ENCODE results near the gene MEN1. TPM values are rescaled to one million over a fixed set of nuclear protein-coding genes. Genes with fewer than 3 reads are reported as not detected.
A peak's percentile ranks its signal among the peaks of the same experiment; 100 is the strongest.

Gene MEN1
- total RNA-seq, result 10 to 100 TPM; 13.1 to 21.5 (median 17.0) TPM
- long read RNA-seq, partial matches to known transcripts, result 0 of 3 reads
- long read RNA-seq, other reads (novel, unspliced or antisense), result 3 of 3 reads

GRCh38 chr11:64810271-64810890, at the start of gene MEN1:
MEN1 (minus strand) TSS chr11:64810551; CDS start chr11:64810109, 442 bp downstream.
- H3K9me3 ChIP-seq, result no peaks in the 10 kb centered on the region
- peak within 1 kb of the TSS; percentile 38 to 64 (median 44) for H3K27ac ChIP-seq
- peak; percentile 96 to 98 (median 96) for ATAC-seq
- TF ChIP-seq, protein P1, sequence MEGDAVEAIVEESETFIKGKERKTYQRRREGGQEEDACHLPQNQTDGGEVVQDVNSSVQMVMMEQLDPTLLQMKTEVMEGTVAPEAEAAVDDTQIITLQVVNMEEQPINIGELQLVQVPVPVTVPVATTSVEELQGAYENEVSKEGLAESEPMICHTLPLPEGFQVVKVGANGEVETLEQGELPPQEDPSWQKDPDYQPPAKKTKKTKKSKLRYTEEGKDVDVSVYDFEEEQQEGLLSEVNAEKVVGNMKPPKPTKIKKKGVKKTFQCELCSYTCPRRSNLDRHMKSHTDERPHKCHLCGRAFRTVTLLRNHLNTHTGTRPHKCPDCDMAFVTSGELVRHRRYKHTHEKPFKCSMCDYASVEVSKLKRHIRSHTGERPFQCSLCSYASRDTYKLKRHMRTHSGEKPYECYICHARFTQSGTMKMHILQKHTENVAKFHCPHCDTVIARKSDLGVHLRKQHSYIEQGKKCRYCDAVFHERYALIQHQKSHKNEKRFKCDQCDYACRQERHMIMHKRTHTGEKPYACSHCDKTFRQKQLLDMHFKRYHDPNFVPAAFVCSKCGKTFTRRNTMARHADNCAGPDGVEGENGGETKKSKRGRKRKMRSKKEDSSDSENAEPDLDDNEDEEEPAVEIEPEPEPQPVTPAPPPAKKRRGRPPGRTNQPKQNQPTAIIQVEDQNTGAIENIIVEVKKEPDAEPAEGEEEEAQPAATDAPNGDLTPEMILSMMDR (IDR thresholded peaks at IDR 0.05), result no peak
- TF ChIP-seq POLR2A (IDR thresholded peaks at IDR 0.05), result peak; percentile 81
- WGBS (ENCODE audit: insufficient coverage, low coverage, low lambda C conversion rate, missing lambda C conversion rate), result 0% methylated on average over 16 of the region's 46 CpGs
- H3K27me3 ChIP-seq, result no peaks in the 10 kb centered on the region
- H3K36me3 ChIP-seq, result peaks cover 0 to 2% (median 0%) of the 10 kb centered on the region in 4 donors
- H3K4me1 ChIP-seq, result peaks cover 0 to 10% (median 0%) of the 10 kb centered on the region in 4 donors
- DNase-seq, result peak; percentile 95 to 98 (median 97)
- H3K4me3 ChIP-seq, result peak within 1 kb of the TSS; percentile 77 to 87 (median 78)
- intact Hi-C loops (cut with DNase I), result no loop called here

GRCh38 chr11:64859542-64860414, 49.4 kb upstream of the MEN1 start:
- no peak for TF ChIP-seq POLR2A (IDR thresholded peaks at IDR 0.05)
- TF ChIP-seq, protein P1 (IDR thresholded peaks at IDR 0.05), result no peak
- DNase-seq (no peak), ATAC-seq (peak in 1 of 4 donors; percentile 7)
- H3K36me3 ChIP-seq, result peaks cover 0 to 8% (median 0%) of the 10 kb centered on the region in 4 donors
- H3K4me1 ChIP-seq, result peaks cover under 1 to 34% (median 18%) of the 10 kb centered on the region in 4 donors
- intact Hi-C loops (cut with DNase I), result no loop called here
- WGBS (ENCODE audit: insufficient coverage, low coverage, low lambda C conversion rate, missing lambda C conversion rate), result 74% methylated on average over 14 of the region's 33 CpGs
- peak overlapping the region in 2 of 3 donors; percentile 25 to 26 for H3K27ac ChIP-seq
- H3K27me3 ChIP-seq, result no peaks in the 10 kb centered on the region
- H3K4me3 ChIP-seq, result no peak overlapping the region
- H3K9me3 ChIP-seq, result no peaks in the 10 kb centered on the region

- peak in 2 of 4 donors; percentile 2 to 55 for ATAC-seq
- DNase-seq, result no peak
- intact Hi-C loops (cut with DNase I), result no loop called here
- H3K4me3 ChIP-seq, result no peak overlapping the region
- WGBS (ENCODE audit: insufficient coverage, low coverage, low lambda C conversion rate, missing lambda C conversion rate), result 27% methylated on average over 6 of the region's 19 CpGs
- peak overlapping the region in 2 of 3 donors; percentile 8 to 26 for H3K27ac ChIP-seq
- no peaks in the 10 kb centered on the region for H3K27me3 ChIP-seq
- H3K9me3 ChIP-seq, result no peaks in the 10 kb centered on the region
- peaks cover 0 to 16% (median 0%) of the 10 kb centered on the region in 4 donors for H3K36me3 ChIP-seq
- H3K4me1 ChIP-seq, result peaks cover 2 to 22% (median 7%) of the 10 kb centered on the region in 4 donors
- TF ChIP-seq, protein P1 (IDR thresholded peaks at IDR 0.05), result no peak
- no peak for TF ChIP-seq POLR2A (IDR thresholded peaks at IDR 0.05)
Measured at GRCh38 chr11:64858467-64859263, 48.3 kb upstream of the MEN1 start.

GRCh38 chr11:64857485-64857884, 47.1 kb upstream of the MEN1 start:
- TF ChIP-seq POLR2A (IDR thresholded peaks at IDR 0.05), result no peak
- TF ChIP-seq, protein P1 (IDR thresholded peaks at IDR 0.05), result no peak
- DNase-seq, result no peak
- Histone ChIP-seq H3K27me3 (no peaks in the 10 kb centered on the region), H3K4me3 (no peak overlapping the region), H3K27ac (peak overlapping the region in 1 of 3 donors; percentile 29), H3K4me1 (peaks cover 2 to 16% (median 5%) of the 10 kb centered on the region in 4 donors), H3K36me3 (peaks cover 0 to 16% (median 0%) of the 10 kb centered on the region in 4 donors), H3K9me3 (no peaks in the 10 kb centered on the region)
- 98% methylated on average over 4 of the region's 6 CpGs for WGBS (ENCODE audit: insufficient coverage, low coverage, low lambda C conversion rate, missing lambda C conversion rate)
- intact Hi-C loops (cut with DNase I), result no loop called here
- ATAC-seq, result no peak
